Left hindlimb (tissue), 1 donor: ENCODE measurements around the gene DHX29.

ENCODE experiments used
- DNase-seq: peaks from one replicate; pipeline ENCODE4 v3.0.0-alpha.2; 2018

Gene DHX29

DNA sequence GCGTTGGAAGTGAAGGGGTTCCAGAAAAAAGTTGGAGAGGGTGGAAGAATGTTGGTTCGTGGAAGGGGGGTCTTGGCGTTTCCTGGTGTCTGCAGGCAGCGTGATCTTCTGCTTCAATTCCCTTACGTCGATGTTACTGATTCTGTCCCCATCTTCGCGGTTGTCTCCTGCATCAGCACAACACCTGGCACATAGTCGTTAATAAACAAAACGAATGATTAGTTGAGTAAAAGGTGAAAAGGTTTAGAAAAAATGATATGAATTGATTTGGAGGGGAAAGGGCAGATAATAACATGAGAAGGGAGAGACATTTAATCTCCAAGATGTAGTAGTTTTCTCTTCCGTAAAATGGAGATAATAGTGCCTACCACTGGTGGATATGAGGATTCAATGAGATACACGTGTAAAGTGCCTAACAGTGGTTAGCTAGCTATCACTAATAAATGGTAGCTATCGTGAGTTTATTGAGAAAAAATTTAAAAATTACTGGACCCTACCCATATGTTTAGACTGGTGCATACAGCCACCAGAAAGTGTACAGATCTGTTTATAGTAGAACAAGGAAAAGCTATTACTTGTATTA, 851 bp upstream of the DHX29 start:
- no peak for DNase-seq

DNA sequence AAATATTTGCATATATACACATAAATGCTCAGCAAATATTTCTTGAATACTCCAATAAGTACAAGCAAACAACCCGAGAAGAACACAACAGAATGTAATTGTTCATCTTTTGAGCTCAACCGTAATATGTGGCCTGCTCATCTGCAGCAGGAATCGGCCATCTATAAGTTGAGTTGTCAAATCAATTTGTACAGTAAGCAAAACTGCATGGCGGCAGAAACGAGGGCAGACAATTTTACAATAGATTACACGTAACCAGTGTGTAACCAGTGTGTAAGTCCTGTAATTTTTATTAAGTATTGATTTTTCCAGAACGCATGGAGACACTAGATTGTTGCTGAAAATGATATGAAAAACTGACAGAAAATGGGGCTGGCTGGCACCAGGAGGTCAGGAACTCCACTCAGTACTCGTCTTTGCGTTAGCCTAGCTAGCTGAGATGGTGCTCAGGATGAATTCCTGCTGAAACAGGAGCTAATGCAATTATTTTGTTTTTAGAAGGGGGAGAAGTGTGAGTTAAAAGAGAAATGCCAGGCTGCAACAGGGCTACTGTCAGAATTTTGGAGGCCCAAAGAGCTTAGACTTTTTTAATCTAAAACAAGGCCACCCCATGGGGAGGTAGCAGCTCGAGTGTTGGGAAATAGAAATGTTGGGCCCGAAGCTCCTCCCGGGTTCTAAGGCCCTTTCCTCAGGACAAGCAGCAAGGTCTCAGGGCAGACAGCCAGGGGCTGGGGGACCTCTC, 682 bp downstream of the DHX29 start:
- DNase-seq: no peak

DNA sequence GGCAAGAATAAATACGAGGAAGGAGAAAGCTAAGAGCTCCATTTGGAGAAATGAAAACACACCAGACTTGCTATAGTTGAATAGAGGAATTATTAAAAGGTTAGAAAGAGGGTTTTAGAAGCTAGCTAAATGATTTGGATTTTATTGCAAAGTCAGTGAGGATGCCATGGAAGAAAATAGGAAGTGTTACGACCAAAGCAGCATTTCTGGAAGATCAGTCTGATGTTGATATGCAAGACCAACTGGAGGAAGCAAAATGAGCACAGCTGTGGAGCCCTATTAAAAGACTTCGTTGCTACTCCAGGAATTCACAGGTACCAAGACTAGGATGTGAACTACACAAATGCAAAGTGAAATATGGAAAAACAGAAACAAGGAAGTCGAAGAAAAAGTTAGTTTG, 2.1 kb downstream of the DHX29 start:
- no peak for DNase-seq

DNA sequence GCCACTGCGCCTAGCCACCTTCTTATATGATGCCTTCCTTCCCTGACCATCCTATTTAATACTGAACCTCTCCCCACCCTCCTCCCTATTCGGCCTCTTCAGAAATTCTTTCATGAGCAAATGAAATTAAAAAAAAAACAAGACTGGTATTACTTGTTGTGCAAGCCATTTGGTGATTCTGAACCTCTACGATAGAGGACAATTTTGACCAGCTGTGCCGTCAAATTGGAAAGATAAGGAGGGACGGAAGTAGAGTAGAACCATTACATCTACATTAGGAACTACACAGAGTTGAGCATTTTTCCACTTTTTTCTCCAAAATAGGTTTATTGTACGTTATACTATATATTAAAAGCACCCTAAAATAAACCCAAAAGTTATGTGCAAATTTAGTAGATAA, 2.9 kb downstream of the DHX29 start:
- no peak for DNase-seq

DNA sequence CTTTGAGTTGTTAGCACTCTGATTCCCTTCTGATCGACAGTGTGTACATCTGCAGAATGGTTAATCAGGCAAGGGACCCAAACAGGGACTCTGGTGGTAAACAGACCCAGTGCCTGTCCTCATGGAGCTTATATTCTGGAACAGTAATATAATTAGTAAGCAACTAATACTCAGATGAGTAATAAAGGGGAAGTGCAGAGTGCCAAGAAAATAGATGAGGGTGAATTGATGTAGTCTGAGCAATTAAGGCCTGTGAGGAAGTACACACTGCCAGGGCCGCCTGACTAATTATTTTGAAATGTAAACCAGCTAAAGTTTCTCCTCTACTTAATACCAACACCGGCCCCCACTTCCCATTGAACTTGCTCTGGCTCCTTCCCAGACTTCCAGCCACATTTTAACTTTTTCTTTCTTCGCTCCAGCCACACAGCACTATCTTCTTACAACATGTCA, 4.2 kb downstream of the DHX29 start:
- no peak for DNase-seq

DNA sequence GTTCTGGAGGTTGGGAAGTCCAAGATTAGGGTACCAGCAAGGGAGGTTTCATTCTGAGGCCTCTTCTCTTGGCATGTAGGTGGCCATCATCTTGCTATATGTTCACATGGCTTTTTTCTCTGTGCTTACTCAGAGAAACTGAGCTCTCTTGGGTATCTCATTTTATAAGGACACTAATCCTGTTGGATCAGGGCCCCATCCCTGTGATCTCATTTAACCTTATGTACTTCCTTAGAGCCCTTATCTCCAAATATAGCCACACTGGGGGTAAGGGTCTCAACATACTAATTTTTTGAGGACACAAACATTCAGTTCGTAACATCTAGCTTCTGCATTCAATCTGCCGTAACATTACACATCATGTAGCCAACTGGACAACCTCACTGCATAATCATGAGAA, 6.6 kb downstream of the DHX29 start:
- no peak for DNase-seq

DNA sequence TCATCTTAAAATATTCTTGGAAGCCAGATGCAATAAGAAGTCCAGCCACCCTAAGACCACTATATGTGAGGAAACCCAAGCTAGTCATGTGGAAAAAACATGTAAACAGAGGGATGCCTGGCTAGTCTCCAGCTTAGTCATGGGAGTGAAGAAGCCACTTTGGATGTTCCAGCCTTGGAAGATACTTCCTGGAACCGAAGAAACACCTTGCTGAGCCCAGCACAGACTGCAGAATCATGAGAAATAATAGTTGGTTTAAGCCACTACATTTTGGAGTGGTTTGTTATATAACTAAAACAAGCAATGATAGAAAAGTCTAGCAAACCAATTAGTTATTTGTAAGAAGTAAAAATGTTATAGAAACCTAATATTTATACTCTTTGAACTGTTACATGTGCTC, 12.6 kb downstream of the DHX29 start:
- DNase-seq: no peak

DNA sequence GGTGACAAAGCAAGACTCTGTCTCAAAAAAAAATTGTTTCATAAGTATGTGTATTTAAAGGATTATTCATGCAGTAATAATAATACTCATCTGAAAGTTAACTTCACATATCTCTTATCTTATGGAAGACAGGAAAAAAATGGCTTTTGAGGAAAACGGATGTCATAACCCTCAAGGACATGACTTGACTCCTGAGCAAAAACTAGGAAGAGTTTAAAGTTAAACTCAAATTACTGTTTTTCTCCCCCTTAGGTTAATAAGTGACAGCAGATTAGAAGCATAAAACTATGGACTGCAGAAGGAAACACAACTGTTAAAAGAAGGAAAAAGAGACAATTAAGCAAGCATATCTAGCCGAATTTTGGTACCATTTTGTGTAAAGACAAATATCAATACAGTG, 16.5 kb downstream of the DHX29 start:
- no peak for DNase-seq

DNA sequence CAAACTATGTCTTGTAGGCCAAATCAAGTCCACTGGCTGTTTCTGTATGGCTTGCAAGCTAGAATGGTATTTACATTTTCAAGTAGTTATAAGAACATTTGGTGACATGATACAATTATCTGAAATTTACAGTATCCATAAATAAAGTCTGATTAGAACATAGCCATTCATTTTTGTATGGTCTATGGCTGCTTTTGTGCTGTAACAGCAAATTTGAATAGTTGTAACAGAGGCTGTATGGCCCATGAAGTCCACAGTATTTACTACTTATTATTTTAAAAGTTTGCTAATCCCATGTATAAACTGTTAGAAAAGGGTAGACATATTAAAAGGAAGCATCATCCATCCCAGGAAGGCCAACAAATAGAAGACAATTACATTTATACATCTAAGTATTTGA, 17.7 kb downstream of the DHX29 start:
- no peak for DNase-seq

DNA sequence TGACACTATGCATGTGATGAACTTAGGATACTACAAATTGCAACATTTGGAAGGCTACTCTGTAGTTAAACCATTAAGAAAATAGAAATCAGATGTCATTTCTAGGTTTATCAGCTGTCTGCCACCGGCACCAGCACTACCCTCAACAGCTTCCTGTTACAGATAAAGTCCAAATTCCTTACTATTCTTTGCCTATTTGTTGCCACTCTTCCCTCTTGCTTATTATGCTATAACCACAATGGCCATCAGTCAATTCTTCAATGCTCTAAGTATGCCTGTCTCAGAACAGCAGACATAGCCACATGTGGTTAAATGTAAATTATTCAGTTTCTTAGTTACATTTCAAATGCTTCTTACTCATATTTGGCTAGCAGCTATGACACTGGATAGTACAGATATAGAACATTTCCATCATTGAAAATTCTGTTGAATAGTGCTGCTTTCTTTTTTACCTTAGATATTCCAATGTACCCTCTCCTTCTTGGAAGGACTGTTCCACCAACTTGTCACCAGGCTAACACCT, 21.0 kb downstream of the DHX29 start:
- no peak for DNase-seq

DNA sequence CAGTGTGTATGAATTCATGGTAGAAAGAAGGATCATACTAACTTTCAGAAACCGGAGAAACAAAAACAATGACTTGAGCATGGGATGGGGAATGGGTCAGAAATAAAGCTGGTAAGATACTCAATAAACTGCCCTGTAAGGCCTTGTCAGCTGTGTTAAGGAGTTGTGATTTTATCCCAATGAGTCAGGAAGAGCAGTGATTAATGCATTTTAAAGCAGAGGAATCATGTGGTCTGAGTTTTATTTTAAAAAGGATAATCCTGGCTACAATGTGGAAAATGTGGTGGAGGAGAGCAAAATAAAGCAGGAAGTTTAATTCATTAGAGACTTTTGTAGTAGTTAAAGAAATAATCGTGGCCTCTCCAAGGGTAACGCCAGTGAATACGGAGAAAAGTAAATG, 28.7 kb downstream of the DHX29 start:
- DNase-seq: no peak

DNA sequence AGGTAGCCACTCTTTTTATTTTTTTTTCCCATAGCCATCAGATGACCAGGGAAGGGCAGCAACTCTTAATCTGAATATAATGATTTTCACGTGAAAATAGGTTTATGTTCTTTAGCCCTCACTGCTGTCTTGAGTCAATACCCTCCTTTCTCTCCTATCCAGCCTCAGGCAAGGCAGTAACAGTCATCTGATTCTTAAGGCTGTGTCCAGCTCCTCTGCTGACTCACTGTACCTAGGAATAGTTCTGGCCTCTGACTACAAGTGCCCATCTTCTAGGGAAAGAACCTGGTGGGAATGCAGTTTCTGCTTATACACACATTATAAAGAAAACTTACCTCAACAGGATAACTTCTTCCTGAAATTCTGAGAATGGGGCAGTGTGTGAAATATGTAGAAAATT, 30.7 kb downstream of the DHX29 start:
- no peak for DNase-seq

DNA sequence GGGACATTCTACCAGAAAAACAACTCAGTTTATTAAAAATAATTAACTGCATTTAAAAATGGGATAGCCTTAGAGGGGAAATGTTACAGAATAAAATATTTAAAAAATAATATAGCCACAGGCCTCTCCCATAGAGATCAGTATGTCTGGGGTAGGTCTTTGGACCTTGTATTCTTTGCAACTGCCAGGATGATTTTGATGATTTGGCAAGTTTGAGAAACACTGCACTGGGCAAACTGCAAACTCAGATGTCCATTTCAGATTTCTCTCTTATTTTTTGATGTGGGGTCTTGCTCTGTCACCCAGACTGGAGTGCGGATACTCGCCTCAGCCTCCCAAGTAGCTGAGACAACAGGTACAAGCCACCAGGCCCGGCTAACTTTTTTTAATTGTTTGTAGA, 49.2 kb downstream of the DHX29 start:
- no peak for DNase-seq

DNA sequence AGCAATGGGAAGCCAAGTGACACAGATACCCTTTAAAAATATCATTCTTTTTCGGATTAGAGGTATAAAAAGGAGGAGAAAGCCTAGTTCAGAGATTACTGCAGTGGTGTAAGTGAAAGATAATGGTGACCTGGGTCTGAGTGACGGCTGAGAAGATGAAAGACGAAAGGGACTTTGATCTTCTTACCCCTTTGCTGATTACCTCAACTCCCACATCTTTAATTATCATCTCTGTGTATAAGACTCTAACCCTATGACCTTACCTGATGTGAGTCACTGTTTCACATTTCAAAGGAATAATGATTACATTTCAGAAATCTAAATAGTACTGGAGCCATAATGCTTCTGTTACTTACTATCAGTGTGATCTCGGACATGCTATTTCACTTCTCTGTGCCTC, 52.7 kb downstream of the DHX29 start:
- no peak for DNase-seq

DNA sequence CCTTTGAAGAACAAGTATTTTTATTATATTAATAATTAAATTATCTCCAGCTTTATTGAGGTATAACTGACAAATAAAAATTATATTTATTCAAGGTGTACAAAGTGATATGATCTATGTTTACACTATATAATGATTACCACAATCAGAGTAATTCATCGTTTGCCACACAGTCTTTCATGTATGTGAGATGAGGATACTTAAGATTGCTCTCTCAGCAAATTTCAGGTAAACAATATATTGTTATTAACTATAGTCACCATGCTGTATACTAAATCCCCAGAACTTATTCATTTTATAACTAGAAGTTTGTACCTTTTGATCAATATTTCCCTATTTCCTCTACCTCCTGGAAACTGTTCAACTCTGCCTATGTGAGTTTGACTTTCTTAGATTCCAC, 57.4 kb downstream of the DHX29 start:
- DNase-seq: no peak

DNA sequence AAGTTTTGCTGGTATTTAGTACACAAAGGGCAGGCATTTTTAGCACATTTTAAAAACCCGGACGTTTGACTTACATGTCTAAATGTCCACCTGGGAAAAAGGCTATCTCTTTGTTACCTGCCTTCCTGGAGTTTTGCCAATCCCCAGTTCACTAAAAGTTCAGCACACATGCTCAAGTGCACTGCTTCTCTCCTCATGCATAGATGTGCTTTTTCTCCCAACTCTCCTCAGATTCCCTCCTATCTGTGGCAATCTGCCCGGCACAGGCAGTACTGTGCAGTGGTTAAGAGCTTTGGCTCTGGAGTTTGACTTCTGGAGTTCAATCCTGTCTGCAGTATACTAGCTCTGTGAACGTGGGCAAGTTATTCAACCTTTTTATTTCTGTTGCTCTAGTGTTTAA, 65.7 kb downstream of the DHX29 start:
- no peak for DNase-seq

DNA sequence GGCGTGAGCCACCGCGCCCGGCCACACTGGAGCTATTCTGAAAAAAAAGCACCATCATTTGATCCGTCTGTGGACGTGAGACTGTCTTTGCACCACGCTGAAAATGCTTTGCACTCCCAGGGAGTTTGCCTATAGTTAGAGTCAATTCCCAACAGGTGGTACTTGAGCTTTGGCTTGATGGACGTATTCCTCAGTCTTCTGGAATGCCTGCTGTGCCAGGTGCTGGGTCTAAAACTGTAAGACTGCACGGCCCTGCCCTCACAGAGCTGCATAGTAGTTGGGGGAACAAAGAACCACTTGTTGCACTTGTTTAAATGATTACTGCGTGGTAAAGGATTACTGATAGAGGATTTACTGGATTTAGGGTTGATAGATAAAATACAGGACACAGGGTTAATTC, 70.7 kb downstream of the DHX29 start:
- DNase-seq: no peak

DNA sequence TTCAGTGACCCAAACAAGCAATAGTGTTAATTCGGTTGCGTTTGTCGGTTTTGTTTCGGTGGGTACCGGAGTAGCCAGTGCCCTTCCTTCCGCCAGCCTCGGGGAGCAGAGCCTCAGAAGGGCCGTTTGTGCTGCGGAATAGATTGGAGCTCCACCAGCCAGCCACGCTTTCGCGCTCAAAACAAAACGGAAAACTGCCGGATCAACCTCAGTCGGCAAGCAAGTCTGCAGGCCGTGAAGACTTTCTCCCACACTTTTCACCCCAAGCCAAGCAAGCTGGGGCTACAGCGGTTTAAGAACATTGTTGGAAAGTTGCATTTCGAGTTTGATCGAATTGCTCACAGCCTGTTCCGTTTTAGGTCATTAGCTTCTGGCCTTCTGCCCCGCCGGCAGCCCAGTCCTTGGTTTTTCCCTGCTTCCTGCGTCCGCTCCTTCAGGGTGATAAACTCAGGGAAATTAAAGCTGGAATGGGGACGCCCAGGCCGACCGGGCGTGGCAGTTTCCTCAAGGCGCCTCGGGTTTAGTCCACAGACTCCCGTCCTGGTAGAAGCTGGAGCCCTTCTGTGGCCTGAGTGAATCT, 73.3 kb downstream of the DHX29 start:
- no peak for DNase-seq

DNA sequence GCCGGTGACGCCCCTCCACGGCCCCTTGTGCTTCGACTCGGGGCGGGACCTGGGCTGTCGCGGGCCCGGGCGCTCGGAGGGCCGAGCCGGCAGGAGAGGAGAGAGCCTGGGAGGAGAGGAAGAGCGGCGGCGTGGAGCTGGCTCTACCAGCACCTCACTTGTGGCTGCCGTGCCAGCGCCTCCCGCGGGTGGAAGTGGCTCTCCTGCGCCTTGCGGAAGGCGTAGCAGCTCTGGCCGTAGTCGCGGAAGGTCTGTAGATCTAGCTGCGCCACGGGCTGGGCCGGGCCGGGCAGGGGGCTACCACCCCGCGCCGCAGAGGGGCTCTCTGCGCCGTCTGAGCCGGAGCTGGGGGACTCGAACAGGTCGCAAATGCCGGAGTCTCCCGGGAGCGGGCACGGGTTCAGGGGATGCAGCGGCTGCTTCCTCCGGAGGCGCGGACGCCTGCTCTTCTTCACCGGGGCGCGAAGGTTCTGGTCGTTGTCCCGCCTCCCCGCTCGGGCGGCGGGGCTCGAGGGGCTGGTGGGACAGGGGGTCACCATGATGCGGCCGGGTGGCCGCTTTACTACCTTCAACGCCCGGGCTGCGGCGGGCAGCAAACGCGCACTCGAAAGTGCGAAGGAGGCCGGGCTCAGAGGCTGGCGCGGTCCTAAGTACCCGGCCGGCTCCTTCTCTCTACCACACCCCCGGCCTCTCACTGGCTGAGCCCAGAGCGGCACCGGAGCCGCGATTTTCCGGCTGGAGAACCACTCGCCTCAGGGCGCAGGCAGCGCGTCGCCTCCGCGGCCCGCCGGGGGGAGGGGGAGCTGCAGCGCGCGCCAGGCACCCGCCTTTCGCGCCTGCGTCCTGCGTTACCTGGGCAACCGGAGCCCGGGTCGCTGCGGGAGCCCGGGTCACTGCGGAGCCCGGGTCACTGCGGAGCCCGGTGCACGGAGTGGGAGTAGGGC, 74.2 kb downstream of the DHX29 start, which contains the start of gene CCNO:
Gene CCNO (minus strand): TSS at position 624 of the 944 bp plus-strand sequence. CDS start 85 bp downstream, at position 539.
- peak; percentile 77 for DNase-seq

DNA sequence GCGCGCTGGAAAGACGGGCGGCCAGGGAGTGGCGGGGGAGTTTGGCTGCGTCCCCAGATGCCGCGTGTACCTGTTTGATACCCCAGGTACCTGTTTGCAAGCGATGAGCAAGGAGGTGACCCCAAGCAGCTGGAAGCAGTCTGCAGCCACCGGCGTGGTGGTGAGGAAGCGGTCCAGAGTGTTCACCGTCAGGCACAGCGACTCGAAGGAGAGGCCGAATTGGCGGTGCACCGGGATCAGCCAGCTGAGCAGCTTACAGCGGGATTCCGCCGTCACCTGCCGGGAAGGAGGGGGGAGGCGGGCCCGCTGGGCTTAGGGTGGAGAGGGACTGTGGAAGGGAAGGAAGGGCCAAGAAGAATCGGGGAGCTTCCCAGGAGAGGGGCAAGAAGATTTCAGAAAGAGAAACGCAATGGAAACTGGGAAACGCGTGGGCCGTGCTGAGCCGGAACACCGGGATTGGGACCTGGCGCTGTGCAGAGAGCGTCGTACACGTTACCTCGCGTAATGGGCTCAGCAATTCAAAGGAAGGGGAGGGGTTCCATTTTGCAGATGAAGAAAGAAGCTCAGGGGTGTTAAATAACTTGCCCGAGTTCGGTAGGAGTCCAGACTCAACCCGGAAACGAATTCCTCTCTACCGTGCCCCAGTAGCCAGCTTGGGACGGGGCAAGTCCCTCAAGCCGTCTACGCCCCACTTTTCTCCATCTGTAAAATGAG, 75.1 kb downstream of the DHX29 start:
- DNase-seq: no peak

DNA sequence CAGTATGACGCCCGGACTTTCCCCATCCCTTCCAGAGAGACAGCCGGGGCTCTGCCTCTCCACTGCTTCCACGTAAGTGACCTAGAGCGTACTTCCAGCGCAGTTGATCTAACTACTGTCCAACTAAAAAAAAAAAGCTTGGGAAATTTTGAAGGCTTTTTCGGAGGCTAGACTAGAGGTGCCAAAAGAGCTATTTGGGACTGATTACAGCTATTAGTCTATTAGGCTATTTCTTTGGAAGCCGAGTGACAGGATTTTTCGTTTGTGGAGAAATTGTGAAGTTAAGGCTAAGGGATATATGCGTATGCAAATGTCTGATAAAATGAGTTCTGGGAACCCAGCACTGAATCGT, 75.6 kb downstream of the DHX29 start:
- DNase-seq: no peak
